GM18861 (cell line): Measurements from ENCODE around the gene AGXT.

Source experiments
- ATAC-seq: cut with Tn5 transposase; IDR thresholded peaks from one replicate; pipeline ENCODE4 v1.9.1; 2021; ENCODE audit not compliant: unreplicated experiment

Gene AGXT

GRCh38 chr2:240912878-240913809, 44.5 kb downstream of the AGXT start:
- no peak for ATAC-seq

- no peak for ATAC-seq
Observed at GRCh38 chr2:240913810-240914644, 45.4 kb downstream of the AGXT start.

GRCh38 chr2:240914645-240915525, 46.3 kb downstream of the AGXT start:
- ATAC-seq, result no peak

GRCh38 chr2:240915526-240916341, 47.1 kb downstream of the AGXT start:
- ATAC-seq, result no peak

- no peak for ATAC-seq
Observed at GRCh38 chr2:240916571-240917008, 48.0 kb downstream of the AGXT start.

GRCh38 chr2:240917009-240917683, 48.5 kb downstream of the AGXT start:
- ATAC-seq, result no peak

GRCh38 chr2:240917684-240918257, 49.1 kb downstream of the AGXT start:
- ATAC-seq, result no peak

GRCh38 chr2:240918258-240919091, 49.9 kb downstream of the AGXT start:
- no peak for ATAC-seq

- no peak for ATAC-seq
Observed at GRCh38 chr2:240919161-240919781, 50.6 kb downstream of the AGXT start.

GRCh38 chr2:240919786-240920782, 51.5 kb downstream of the AGXT start:
- ATAC-seq, result no peak

- ATAC-seq, result no peak
Observed at GRCh38 chr2:240920783-240921231, 52.2 kb downstream of the AGXT start.

GRCh38 chr2:240921311-240921994, 52.8 kb downstream of the AGXT start:
- no peak for ATAC-seq

- no peak for ATAC-seq
Observed at GRCh38 chr2:240921995-240922244, 53.3 kb downstream of the AGXT start.

GRCh38 chr2:240922245-240922981, 53.8 kb downstream of the AGXT start:
- no peak for ATAC-seq

- ATAC-seq, result no peak
Observed at GRCh38 chr2:240922982-240923537, 54.4 kb downstream of the AGXT start.
